H9 (cell line): ENCODE data around the gene ZSCAN9. TPM values are rescaled to one million over a fixed set of nuclear protein-coding genes. Genes with fewer than 3 reads are reported as not detected.

Source experiments
- DNase-seq: peaks from one replicate; pipeline ENCODE4 v3.0.0-alpha.2; 2017
- H2AFZ ChIP-seq: one replicate; pipeline ENCODE4 v1.6.1; 2013; ENCODE audit warnings: mild to moderate bottlenecking, low read length, control low read depth, moderate library complexity
- H2AK5ac ChIP-seq: 2 replicates; pipeline ENCODE4 v1.6.1; 2013; ENCODE audit warnings: low read length, control low read depth, mixed read lengths; ENCODE audit not compliant: insufficient read length
- H2BK120ac ChIP-seq: one replicate; pipeline ENCODE4 v1.6.1; 2013; ENCODE audit warnings: low read depth, mild to moderate bottlenecking, low read length, control low read depth, inconsistent platforms; ENCODE audit not compliant: poor library complexity, severe bottlenecking
- H2BK12ac ChIP-seq: 2 replicates; pipeline ENCODE4 v1.6.1; 2013; ENCODE audit warnings: low read length, control low read depth, mixed read lengths, low read depth; ENCODE audit not compliant: insufficient read length
- H2BK15ac ChIP-seq: 2 replicates; pipeline ENCODE4 v1.6.1; 2013; ENCODE audit warnings: low read depth, low read length, control low read depth
- H2BK20ac ChIP-seq: one replicate; pipeline ENCODE4 v1.6.1; 2013; ENCODE audit warnings: low read depth, mild to moderate bottlenecking, low read length, control low read depth, inconsistent platforms; ENCODE audit not compliant: poor library complexity, severe bottlenecking
- H2BK5ac ChIP-seq: 2 replicates; pipeline ENCODE4 v1.6.1; 2013; ENCODE audit warnings: low read length, control low read depth, mixed read lengths; ENCODE audit not compliant: insufficient read length
- H3K14ac ChIP-seq: 2 replicates; pipeline ENCODE4 v1.6.1; 2013; ENCODE audit warnings: low read length, control low read depth; ENCODE audit not compliant: insufficient read depth
- H3K18ac ChIP-seq: 2 replicates; pipeline ENCODE4 v1.6.1; 2013; ENCODE audit warnings: low read depth, mild to moderate bottlenecking, mixed read lengths, low read length, control low read depth; ENCODE audit not compliant: insufficient read length
- H3K23ac ChIP-seq: 2 replicates; pipeline ENCODE4 v1.6.1; 2013; ENCODE audit warnings: low read length, control low read depth, mixed read lengths, low read depth; ENCODE audit not compliant: insufficient read length
- H3K23me2 ChIP-seq: 2 replicates; pipeline ENCODE4 v1.6.1; 2013; ENCODE audit warnings: low read depth, mild to moderate bottlenecking, mixed read lengths, low read length, control low read depth; ENCODE audit not compliant: insufficient read length, poor library complexity, severe bottlenecking
- H3K27ac ChIP-seq: 2 replicates; pipeline ENCODE4 v1.5.1; 2013; ENCODE audit warnings: low read length, control low read depth, mixed read lengths, low read depth; ENCODE audit not compliant: insufficient read length
- H3K27me3 ChIP-seq: 2 replicates; pipeline ENCODE4 v1.6.1; 2013; ENCODE audit warnings: low read length, control low read depth, inconsistent platforms; ENCODE audit not compliant: insufficient read depth
- H3K4ac ChIP-seq: 2 replicates; pipeline ENCODE4 v1.6.1; 2013; ENCODE audit warnings: low read depth, mild to moderate bottlenecking, control low read depth, inconsistent platforms, low read length, moderate library complexity
- H3K4me1 ChIP-seq: 2 replicates; pipeline ENCODE4 v1.6.1; 2013; ENCODE audit warnings: low read length, control low read depth, inconsistent platforms; ENCODE audit not compliant: insufficient read depth
- H3K4me2 ChIP-seq: 2 replicates; pipeline ENCODE4 v1.6.1; 2013; ENCODE audit warnings: low read length, control low read depth, mixed read lengths; ENCODE audit not compliant: insufficient read length, insufficient read depth
- H3K56ac ChIP-seq: 2 replicates; pipeline ENCODE4 v1.6.1; 2013; ENCODE audit warnings: low read depth, mild to moderate bottlenecking, mixed read lengths, low read length, control low read depth; ENCODE audit not compliant: insufficient read length
- H3K79me1 ChIP-seq: 2 replicates; pipeline ENCODE4 v1.6.1; 2013; ENCODE audit warnings: low read depth, mild to moderate bottlenecking, moderate library complexity, low read length, control low read depth, inconsistent platforms; ENCODE audit not compliant: insufficient read depth, poor library complexity, severe bottlenecking
- H3K79me2 ChIP-seq: 2 replicates; pipeline ENCODE4 v1.6.1; 2013; ENCODE audit warnings: low read length, control low read depth, inconsistent platforms; ENCODE audit not compliant: insufficient read depth
- H3K9ac ChIP-seq: 2 replicates; pipeline ENCODE4 v1.6.1; 2013; ENCODE audit warnings: low read length, control low read depth, mixed read lengths; ENCODE audit not compliant: insufficient read length; ENCODE audit errors: extremely low read depth
- H3K9me3 ChIP-seq: one replicate; pipeline ENCODE4 v1.6.1; 2013; ENCODE audit warnings: low read depth, low read length, inconsistent platforms; ENCODE audit not compliant: control insufficient read depth
- H3T11ph ChIP-seq: one replicate; pipeline ENCODE4 v1.6.1; 2013; ENCODE audit warnings: mild to moderate bottlenecking, low read length, control low read depth, inconsistent platforms
- H4K20me1 ChIP-seq: one replicate; pipeline ENCODE4 v1.6.1; 2013; ENCODE audit not compliant: control insufficient read depth, insufficient read length, insufficient read depth
- H4K5ac ChIP-seq: 2 replicates; pipeline ENCODE4 v1.6.1; 2013; ENCODE audit warnings: low read depth, mild to moderate bottlenecking, mixed read lengths, low read length, control low read depth; ENCODE audit not compliant: insufficient read length
- H4K8ac ChIP-seq: replicated peaks from 2 replicates; pipeline ENCODE4 v1.6.1; 2013; ENCODE audit warnings: low read length, control low read depth, mixed read lengths, low read depth; ENCODE audit not compliant: insufficient read length
- H4K91ac ChIP-seq: 2 replicates; pipeline ENCODE4 v1.6.1; 2013; ENCODE audit warnings: low read depth, mild to moderate bottlenecking, moderate library complexity, mixed read lengths, low read length, control low read depth; ENCODE audit not compliant: insufficient read length
- H3K27ac Mint-ChIP-seq, 3 experiments: 2 replicates in 2 of 3; 3 replicates in 1 of 3; pipeline ENCODE4 v1.8.0; 2020 to 2021; ENCODE audit warnings: mixed read lengths in 3 of 3, mild to moderate bottlenecking in 1 of 3, moderate library complexity in 1 of 3
- H3K27me3 Mint-ChIP-seq: 2 replicates; pipeline ENCODE4 v1.8.0; 2021; ENCODE audit warnings: low read depth, mild to moderate bottlenecking, moderate library complexity, mixed read lengths
- H3K36me3 Mint-ChIP-seq, 3 experiments: 2 replicates in 2 of 3; 3 replicates in 1 of 3; pipeline ENCODE4 v1.8.0; 2020 to 2021; ENCODE audit warnings: low read depth in 3 of 3, mixed read lengths in 3 of 3; ENCODE audit not compliant: insufficient read depth in 1 of 3
- H3K4me1 Mint-ChIP-seq, 2 experiments: 2 replicates each; pipeline ENCODE4 v1.8.0; 2020; ENCODE audit warnings: mixed read lengths in 2 of 2
- H3K4me3 Mint-ChIP-seq, 2 experiments: 2 replicates in 1 of 2; 3 replicates in 1 of 2; pipeline ENCODE4 v1.8.0; 2020 to 2021; ENCODE audit warnings: mild to moderate bottlenecking in 2 of 2, mixed read lengths in 2 of 2, moderate library complexity in 1 of 2
- H3K9me3 Mint-ChIP-seq, 2 experiments: 2 replicates in 1 of 2; 3 replicates in 1 of 2; pipeline ENCODE4 v1.8.0; 2020; ENCODE audit warnings: mild to moderate bottlenecking in 2 of 2, mixed read lengths in 2 of 2, moderate library complexity in 1 of 2
- CTCF ChIP-seq: fragments of 200-600 bp; sonication (generic); conservative IDR thresholded peaks from 3 replicates; pipeline ENCODE4 v1.8.0; 2021; ENCODE audit warnings: antibody characterized with exemption, mild to moderate bottlenecking
- WGBS: extraction: QIAGEN DNeasy Blood & Tissue Kit; methylation state at CpG from one replicate; pipeline ENCODE4 v1.1.7; 2013; ENCODE audit warnings: missing lambda C conversion rate, low lambda C conversion rate, mixed read lengths; ENCODE audit not compliant: insufficient read length; ENCODE audit errors: extremely low coverage; 5-methylcytosine and 5-hydroxymethylcytosine counted together
- total RNA-seq: library from RNA; stranded (reverse); gene quantifications from 2 replicates; pipeline ENCODE4 v1.2.1, GENCODE V29; 2021

ZSCAN9 gene
- total RNA-seq, 1 experiment from 2014 or later: 11.5 TPM

- Mint-ChIP-seq H3K4me3 (no peak overlapping the region), H3K9me3 (peaks cover 6 to 8% of the 10 kb centered on the region in 2 experiments; a peak in 3 of 5 replicates), H3K27ac (no peak overlapping the region), H3K4me1 (no peaks in the 10 kb centered on the region), H3K36me3 (no peaks in the 10 kb centered on the region; a peak in 1 of 7 replicates), H3K27me3 (peaks cover 35% of the 10 kb centered on the region)
- Histone ChIP-seq H3K14ac (no peak overlapping the region), H2BK12ac (no peak overlapping the region), H3K27ac (no peak overlapping the region), H3K79me1 (no peaks in the 10 kb centered on the region), H3K18ac (no peak overlapping the region), H4K91ac (no peak overlapping the region), H4K20me1 (no peaks in the 10 kb centered on the region), H3K4me2 (no peak overlapping the region), H2BK5ac (no peak overlapping the region), H3K23ac (no peak overlapping the region), H2BK120ac (no peak overlapping the region), H4K8ac (no peak overlapping the region), H2AK5ac (no peak overlapping the region), H2AFZ (no peak overlapping the region), H3K9ac (no peak overlapping the region), H3K9me3 (no peaks in the 10 kb centered on the region), H3K23me2 (no peaks in the 10 kb centered on the region), H3K79me2 (no peaks in the 10 kb centered on the region), H3K4ac (no peak overlapping the region), H3K27me3 (no peaks in the 10 kb centered on the region), H2BK15ac (no peak overlapping the region), H3K4me1 (no peaks in the 10 kb centered on the region), H3K56ac (no peak overlapping the region), H2BK20ac (no peak overlapping the region), H4K5ac (no peak overlapping the region), H3T11ph (no peak overlapping the region)
- TF ChIP-seq CTCF: no peak
- DNase-seq: no peak
- no CpG with 5 or more reads among the region's 1 CpG for WGBS
These were observed 48.7 kb upstream of the ZSCAN9 start for GRCh38 chr6:28176373-28176772.
